ENCODE data around the gene CAMK2D. TPM values are rescaled to one million over a fixed set of nuclear protein-coding genes. Genes with fewer than 3 reads are reported as not detected.

CAMK2D gene
- total RNA-seq, 1 experiment from 2014 or later: 9.0 TPM

- peaks cover 0 to 3% of the 10 kb centered on the region in 2 experiments; a peak in 1 of 4 replicates for H3K4me1 Mint-ChIP-seq
- no peaks in the 10 kb centered on the region for H3K36me3 Mint-ChIP-seq (ENCODE audit: insufficient read depth in 1 of 3, low read depth in 3 of 3)
These were observed 219.6 kb downstream of the CAMK2D start for GRCh38 chr4:113541933-113542332.

More at GRCh38 chr4:113541933-113542332, 219.6 kb downstream of the CAMK2D start:
- Histone ChIP-seq H2BK20ac (ENCODE audit: low read depth, low read length, poor library complexity, severe bottlenecking) (no peak overlapping the region), H3K79me1 (ENCODE audit: insufficient read depth, low read depth, low read length, poor library complexity, severe bottlenecking) (no peaks in the 10 kb centered on the region), H3K23me2 (ENCODE audit: insufficient read length, low read depth, low read length, poor library complexity, severe bottlenecking) (no peaks in the 10 kb centered on the region), H2AFZ (ENCODE audit: low read length) (no peak overlapping the region), H3K4me1 (ENCODE audit: insufficient read depth, low read length) (no peaks in the 10 kb centered on the region), H3K56ac (ENCODE audit: insufficient read length, low read depth, low read length) (no peak overlapping the region), H3K4me2 (ENCODE audit: insufficient read depth, insufficient read length, low read length) (no peak overlapping the region), H3K18ac (ENCODE audit: insufficient read length, low read depth, low read length) (no peak overlapping the region), H4K91ac (ENCODE audit: insufficient read length, low read depth, low read length) (no peak overlapping the region), H3K9ac (ENCODE audit: extremely low read depth, insufficient read length, low read length) (no peak overlapping the region), H3K14ac (ENCODE audit: insufficient read depth, low read length) (no peak overlapping the region), H3K79me2 (ENCODE audit: insufficient read depth, low read length) (no peaks in the 10 kb centered on the region), H3K4ac (ENCODE audit: low read depth, low read length) (no peak overlapping the region), H4K5ac (ENCODE audit: insufficient read length, low read depth, low read length) (no peak overlapping the region), H2AK5ac (ENCODE audit: insufficient read length, low read length) (no peak overlapping the region), H2BK15ac (ENCODE audit: low read depth, low read length) (no peak overlapping the region), H3K27ac (ENCODE audit: insufficient read length, low read depth, low read length) (no peak overlapping the region), H2BK12ac (ENCODE audit: insufficient read length, low read depth, low read length) (no peak overlapping the region), H3K27me3 (ENCODE audit: insufficient read depth, low read length) (no peaks in the 10 kb centered on the region), H3T11ph (ENCODE audit: low read length) (no peak overlapping the region), H4K20me1 (ENCODE audit: control insufficient read depth, insufficient read depth, insufficient read length) (no peaks in the 10 kb centered on the region), H3K9me3 (ENCODE audit: control insufficient read depth, low read depth, low read length) (no peaks in the 10 kb centered on the region), H3K23ac (ENCODE audit: insufficient read length, low read depth, low read length) (no peak overlapping the region), H2BK5ac (ENCODE audit: insufficient read length, low read length) (no peak overlapping the region), H2BK120ac (ENCODE audit: low read depth, low read length, poor library complexity, severe bottlenecking) (no peak overlapping the region), H4K8ac (replicated peaks; ENCODE audit: insufficient read length, low read depth, low read length) (no peak overlapping the region)
- Mint-ChIP-seq H3K4me3 (no peak overlapping the region), H3K27me3 (ENCODE audit: low read depth) (no peaks in the 10 kb centered on the region), H3K27ac (no peak overlapping the region), H3K9me3 (no peaks in the 10 kb centered on the region)
- TF ChIP-seq CTCF (conservative IDR thresholded peaks at IDR 0.05): no peak
- DNase-seq: no peak
